Karpas-422 (cell line): Measurements from ENCODE around the gene PLXNB1. TPM values are rescaled to one million over a fixed set of nuclear protein-coding genes. Genes with fewer than 3 reads are reported as not detected.

ENCODE experiments used
- DNase-seq: peaks from one replicate; pipeline ENCODE4 v3.0.0-alpha.2; 2015
- H2AFZ ChIP-seq: fragments of 200-600 bp; sonication (generic); 2 replicates; pipeline ENCODE4 v1.6.1; 2014; ENCODE audit warnings: antibody characterized with exemption, low read length, mixed read lengths
- H3K27ac ChIP-seq: fragments of 200-600 bp; sonication (generic); 2 replicates; pipeline ENCODE4 v1.5.1; 2014; ENCODE audit warnings: mild to moderate bottlenecking, low read length, moderate library complexity
- H3K27me3 ChIP-seq: fragments of 200-600 bp; sonication (generic); 2 replicates; pipeline ENCODE4 v1.6.1; 2014; ENCODE audit warnings: low read length, mixed read lengths
- H3K36me3 ChIP-seq: fragments of 200-600 bp; sonication (generic); 2 replicates; pipeline ENCODE4 v1.6.1; 2014; ENCODE audit warnings: low read length, mixed read lengths; ENCODE audit not compliant: insufficient read depth
- H3K4me1 ChIP-seq: fragments of 200-600 bp; sonication (generic); 2 replicates; pipeline ENCODE4 v1.6.1; 2014; ENCODE audit warnings: mild to moderate bottlenecking, low read length, mixed read lengths
- H3K4me2 ChIP-seq: fragments of 200-600 bp; sonication (generic); 2 replicates; pipeline ENCODE4 v1.6.1; 2014; ENCODE audit warnings: low read length, low read depth, mild to moderate bottlenecking; ENCODE audit not compliant: poor library complexity, severe bottlenecking
- H3K4me3 ChIP-seq: fragments of 200-600 bp; sonication (generic); 2 replicates; pipeline ENCODE4 v1.5.1; 2014; ENCODE audit warnings: mild to moderate bottlenecking, antibody characterized with exemption, low read length, mixed read lengths
- H3K79me2 ChIP-seq: fragments of 200-600 bp; sonication (generic); 2 replicates; pipeline ENCODE4 v1.6.1; 2014; ENCODE audit warnings: mild to moderate bottlenecking, low read length, mixed read lengths
- H3K9ac ChIP-seq: fragments of 200-600 bp; sonication (generic); 2 replicates; pipeline ENCODE4 v1.6.0; 2014; ENCODE audit warnings: low read length
- H3K9me2 ChIP-seq: fragments of 200-600 bp; sonication (generic), shearing (Covaris generic); replicated peaks from 2 replicates; pipeline ENCODE4 v1.6.0; 2014; ENCODE audit warnings: mild to moderate bottlenecking, low read length, moderate library complexity; ENCODE audit not compliant: insufficient read depth
- H3K9me3 ChIP-seq: fragments of 300-700, 200-600 bp; sonication (generic); 2 replicates; pipeline ENCODE4 v1.6.1; 2014; ENCODE audit warnings: low read length, mixed read lengths
- H4K20me1 ChIP-seq: fragments of 200-600 bp; sonication (generic); 2 replicates; pipeline ENCODE4 v1.6.1; 2014; ENCODE audit warnings: mild to moderate bottlenecking, antibody characterized with exemption, low read length, low read depth; ENCODE audit not compliant: insufficient read depth
- total RNA-seq: library from RNA; depleted of rRNA; stranded (reverse); fragments of >200 nt; shearing (Covaris generic); gene quantifications from 2 replicates; pipeline ENCODE4 v1.2.3, GENCODE V29; 2014; ENCODE audit warnings: low replicate concordance

Gene PLXNB1
- total RNA-seq, 1 experiment from 2014 or later, result 34.0 TPM

DNA sequence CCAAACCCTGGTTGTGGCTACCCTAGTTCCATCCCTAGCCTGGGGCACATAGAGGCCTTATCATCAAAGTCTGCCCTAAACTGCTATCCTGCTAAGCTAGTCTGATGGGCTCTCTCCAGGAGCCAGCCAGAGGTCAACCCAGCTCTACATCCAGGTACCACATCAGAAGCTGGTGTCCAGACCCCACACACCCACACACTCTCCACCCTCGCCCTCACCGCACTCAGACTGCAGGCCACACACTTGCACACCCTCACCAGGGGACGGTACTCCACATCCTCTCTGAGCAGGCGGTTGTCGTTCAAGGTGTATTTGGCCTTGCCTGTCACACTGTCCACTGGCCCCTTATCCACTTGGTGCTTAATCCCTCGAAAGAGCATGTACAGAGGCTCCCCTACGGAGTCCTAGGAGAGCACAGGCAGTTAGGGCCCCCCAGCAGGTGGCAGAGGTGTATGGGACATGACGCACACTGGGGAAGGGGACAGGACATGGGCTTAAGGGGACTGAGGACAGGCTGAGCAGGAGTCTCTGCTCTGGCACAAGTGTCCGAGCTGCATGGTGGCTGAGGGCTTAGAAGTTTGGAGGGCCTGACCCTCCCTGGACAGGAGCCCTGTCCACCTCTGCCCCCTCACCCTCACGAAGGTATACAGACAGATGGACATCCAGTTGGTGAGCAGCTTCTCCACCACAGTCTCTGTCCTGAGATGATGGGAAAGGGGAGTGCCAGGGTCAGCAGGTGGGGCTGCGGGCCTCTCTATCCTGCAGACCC lies 18.1 kb downstream of the PLXNB1 start:
- Histone ChIP-seq H3K27ac (no peak overlapping the region), H2AFZ (no peak overlapping the region), H3K9me3 (no peaks in the 10 kb centered on the region), H3K4me2 (no peak overlapping the region), H3K4me3 (no peak overlapping the region), H3K9ac (no peak overlapping the region), H3K79me2 (no peaks in the 10 kb centered on the region), H3K36me3 (no peaks in the 10 kb centered on the region; the same call in 1 of the 2 replicates), H3K4me1 (no peaks in the 10 kb centered on the region), H4K20me1 (no peaks in the 10 kb centered on the region), H3K27me3 (no peaks in the 10 kb centered on the region), H3K9me2 (no peaks in the 10 kb centered on the region)
- DNase-seq, result no peak

DNA sequence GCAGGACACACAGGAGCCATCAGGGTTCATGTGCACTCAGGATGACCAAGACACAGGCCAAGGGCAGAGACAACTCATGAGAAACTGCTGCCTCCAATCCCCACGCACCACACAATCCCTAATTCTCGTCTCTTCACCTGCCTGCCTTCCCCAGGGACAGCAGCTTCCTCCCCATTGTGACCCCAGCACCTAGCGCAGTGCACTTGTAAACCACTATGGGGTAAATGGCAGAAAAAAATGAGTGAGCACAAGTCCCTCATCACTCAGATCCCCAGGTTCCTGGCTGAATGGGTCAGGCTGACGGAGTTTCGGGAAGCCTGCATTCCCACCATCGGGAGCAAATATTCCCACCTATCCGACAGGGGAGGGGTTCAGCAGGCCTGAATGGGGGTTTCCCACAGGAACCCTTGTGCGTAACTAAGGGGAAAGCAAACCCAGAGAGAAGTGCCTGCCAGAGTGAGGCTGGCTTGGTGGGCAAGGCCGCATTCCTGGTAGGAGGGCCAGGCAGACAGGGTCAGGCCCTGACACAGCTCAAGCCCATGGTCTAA lies 18.8 kb downstream of the PLXNB1 start:
- no peak overlapping the region for H3K4me2 ChIP-seq
- H3K27ac ChIP-seq, result no peak overlapping the region
- H3K4me1 ChIP-seq, result no peaks in the 10 kb centered on the region
- no peaks in the 10 kb centered on the region for H4K20me1 ChIP-seq
- no peaks in the 10 kb centered on the region for H3K9me3 ChIP-seq
- no peaks in the 10 kb centered on the region for H3K79me2 ChIP-seq
- H3K36me3 ChIP-seq, result no peaks in the 10 kb centered on the region; the same call in 1 of the 2 replicates
- H3K9me2 ChIP-seq, result no peaks in the 10 kb centered on the region
- no peak overlapping the region for H2AFZ ChIP-seq
- DNase-seq, result no peak
- no peaks in the 10 kb centered on the region for H3K27me3 ChIP-seq
- H3K9ac ChIP-seq, result no peak overlapping the region
- no peak overlapping the region for H3K4me3 ChIP-seq

DNA sequence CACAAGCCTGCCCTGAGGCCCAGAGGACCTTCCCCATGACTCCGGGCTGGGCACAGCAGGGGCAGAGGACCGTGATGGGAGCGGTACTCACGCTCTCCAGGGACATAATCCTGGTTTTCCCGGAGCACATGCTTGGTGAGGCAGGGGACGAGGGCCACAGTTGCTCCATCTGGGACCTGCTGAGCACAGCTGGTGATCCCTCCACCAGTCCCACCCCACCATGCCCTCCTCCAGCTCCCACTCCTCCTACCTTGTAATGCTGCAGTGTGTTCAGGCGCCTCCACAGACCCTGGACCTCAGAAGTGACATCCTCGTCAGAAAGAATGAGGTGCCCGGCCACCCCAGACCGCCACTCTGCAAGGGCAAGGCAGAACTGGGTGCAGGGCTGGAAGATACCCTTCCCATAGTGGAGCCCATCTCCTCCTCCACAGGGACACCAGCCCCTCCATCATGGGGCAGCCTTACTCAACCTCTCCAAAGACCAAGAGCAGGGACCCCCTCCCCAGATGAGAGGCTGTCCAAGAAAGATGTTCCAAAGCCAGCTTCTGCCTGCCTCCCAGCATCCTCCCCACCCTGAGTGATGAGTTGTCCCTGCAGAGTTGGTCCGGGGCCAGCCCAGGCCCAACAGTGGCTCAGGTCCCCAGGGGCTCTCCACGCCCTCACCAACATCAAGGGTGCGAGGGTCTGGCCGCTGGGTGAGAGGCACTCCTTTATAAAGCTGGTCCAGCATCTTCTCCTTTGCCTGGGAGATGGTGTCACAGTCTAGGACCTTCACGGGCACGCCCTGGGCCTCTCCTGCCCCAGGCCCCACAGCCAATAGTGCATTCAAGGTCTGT lies 19.5 kb downstream of the PLXNB1 start:
- H3K9ac ChIP-seq, result no peak overlapping the region
- H3K9me2 ChIP-seq, result no peaks in the 10 kb centered on the region
- H3K79me2 ChIP-seq, result no peaks in the 10 kb centered on the region
- no peaks in the 10 kb centered on the region for H4K20me1 ChIP-seq
- DNase-seq, result no peak
- H3K4me3 ChIP-seq, result no peak overlapping the region
- H3K27ac ChIP-seq, result no peak overlapping the region
- no peaks in the 10 kb centered on the region for H3K9me3 ChIP-seq
- no peak overlapping the region for H2AFZ ChIP-seq
- H3K4me2 ChIP-seq, result no peak overlapping the region
- H3K4me1 ChIP-seq, result no peaks in the 10 kb centered on the region
- H3K27me3 ChIP-seq, result no peaks in the 10 kb centered on the region
- no peaks in the 10 kb centered on the region; the same call in 1 of the 2 replicates for H3K36me3 ChIP-seq

DNA sequence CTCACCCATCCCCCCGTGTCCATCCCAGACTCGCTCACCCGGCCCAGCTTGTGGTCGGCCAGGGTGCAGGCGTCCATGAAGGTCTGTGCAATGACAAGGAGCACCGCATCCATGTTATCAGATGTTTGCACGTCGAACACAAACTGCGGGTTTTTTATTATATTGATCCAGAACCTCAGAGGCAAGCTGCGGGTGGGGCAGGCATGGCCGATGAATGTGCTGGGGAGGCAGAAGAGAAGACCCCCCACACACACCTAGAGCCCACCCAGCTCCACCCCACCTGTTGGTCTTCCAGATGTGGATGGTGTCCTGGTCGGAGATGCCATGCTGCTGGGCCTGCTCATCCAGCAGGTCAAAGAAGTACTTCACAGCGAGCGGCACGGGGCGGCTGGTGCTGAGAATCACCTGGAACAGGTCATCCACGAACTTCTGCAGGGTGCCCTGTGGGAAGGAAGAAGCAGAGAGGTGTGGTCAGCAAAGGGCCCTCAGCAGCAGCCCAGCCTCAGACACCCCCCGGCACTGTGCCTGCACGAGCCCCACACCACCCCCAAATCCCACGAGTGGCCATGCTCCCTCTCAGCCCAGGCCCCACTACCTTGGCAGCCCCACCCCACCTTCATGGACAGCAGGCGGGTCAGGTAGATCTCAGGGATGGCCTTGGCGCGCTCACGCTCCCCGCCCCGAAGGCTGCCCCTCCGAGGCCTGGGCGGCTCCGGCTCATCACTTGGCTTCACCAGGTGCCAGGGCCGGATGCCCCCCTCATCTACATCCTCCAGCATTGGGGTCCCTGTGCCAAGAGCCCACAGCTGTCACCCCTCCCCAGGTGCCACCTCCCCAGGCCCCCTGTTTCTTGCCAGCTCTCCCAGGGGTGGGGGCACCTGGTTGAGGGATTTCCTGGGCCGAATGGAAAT lies 20.3 kb downstream of the PLXNB1 start:
- no peaks in the 10 kb centered on the region for H4K20me1 ChIP-seq
- no peak overlapping the region for H2AFZ ChIP-seq
- H3K4me2 ChIP-seq, result no peak overlapping the region
- H3K9me3 ChIP-seq, result no peaks in the 10 kb centered on the region
- H3K4me3 ChIP-seq, result no peak overlapping the region
- no peak overlapping the region for H3K9ac ChIP-seq
- H3K27me3 ChIP-seq, result no peaks in the 10 kb centered on the region
- no peaks in the 10 kb centered on the region for H3K4me1 ChIP-seq
- H3K9me2 ChIP-seq, result no peaks in the 10 kb centered on the region
- no peak for DNase-seq
- H3K79me2 ChIP-seq, result no peaks in the 10 kb centered on the region
- H3K27ac ChIP-seq, result no peak overlapping the region
- H3K36me3 ChIP-seq, result no peaks in the 10 kb centered on the region

DNA sequence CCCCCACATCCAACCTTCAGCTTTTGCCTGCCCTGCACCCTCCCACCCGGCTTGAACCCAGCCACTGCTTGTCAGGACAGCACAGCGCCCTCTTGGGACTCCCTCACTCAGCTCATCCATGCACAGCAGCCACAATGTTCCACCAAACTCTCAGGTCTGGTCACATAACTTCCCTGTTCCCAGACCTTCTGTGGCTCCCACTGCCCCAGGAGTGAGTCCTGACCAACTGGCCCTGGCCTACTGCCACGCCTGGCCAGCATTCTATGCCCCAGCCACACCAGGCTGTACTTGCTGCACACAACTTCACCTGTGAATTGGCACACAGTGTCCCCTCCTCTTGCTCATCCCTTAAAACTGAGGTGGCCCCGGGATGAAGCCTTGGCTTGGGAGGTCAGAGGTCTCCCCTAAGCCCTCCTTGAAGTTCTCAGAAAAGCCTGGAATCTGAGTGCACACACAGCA lies 21.0 kb downstream of the PLXNB1 start:
- Histone ChIP-seq H3K27ac (no peak overlapping the region), H3K27me3 (no peaks in the 10 kb centered on the region), H4K20me1 (no peaks in the 10 kb centered on the region), H3K4me2 (no peak overlapping the region), H3K9me2 (no peaks in the 10 kb centered on the region), H3K4me1 (no peaks in the 10 kb centered on the region), H2AFZ (no peak overlapping the region), H3K9ac (no peak overlapping the region), H3K79me2 (no peaks in the 10 kb centered on the region), H3K36me3 (no peaks in the 10 kb centered on the region), H3K4me3 (no peak overlapping the region), H3K9me3 (no peaks in the 10 kb centered on the region)
- DNase-seq, result no peak

DNA sequence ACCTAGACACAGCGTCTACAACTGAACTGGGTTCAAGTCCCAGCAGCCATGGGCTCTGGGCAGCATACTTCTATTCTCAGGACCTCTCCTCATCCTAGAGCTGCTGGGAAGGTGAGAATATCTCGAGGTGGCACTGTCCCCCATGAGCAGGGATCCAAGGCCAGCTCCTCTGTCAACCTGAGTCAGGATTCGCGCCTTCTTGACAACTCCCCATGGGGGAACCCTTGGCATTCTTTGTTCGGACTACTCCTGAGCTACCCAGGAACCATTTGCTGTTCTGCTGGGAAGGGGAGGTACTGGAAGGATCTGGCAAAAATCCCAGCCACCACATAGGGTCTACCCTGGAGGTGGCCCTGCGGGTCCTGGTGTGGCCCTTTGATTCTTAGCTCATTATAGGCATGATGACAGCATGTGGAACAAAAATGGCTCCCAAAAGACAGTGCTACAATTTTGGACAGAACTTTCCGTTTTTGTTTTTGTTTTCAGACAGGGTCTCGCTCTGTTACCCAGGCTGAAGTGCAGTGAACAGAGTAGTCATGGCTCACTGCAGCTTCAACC lies 22.3 kb downstream of the PLXNB1 start:
- Histone ChIP-seq H3K36me3 (no peaks in the 10 kb centered on the region), H2AFZ (no peak overlapping the region), H3K27ac (no peak overlapping the region), H3K79me2 (no peaks in the 10 kb centered on the region), H3K27me3 (no peaks in the 10 kb centered on the region), H4K20me1 (no peaks in the 10 kb centered on the region), H3K4me3 (no peak overlapping the region), H3K9me2 (no peaks in the 10 kb centered on the region), H3K4me1 (no peaks in the 10 kb centered on the region), H3K4me2 (no peak overlapping the region), H3K9ac (no peak overlapping the region), H3K9me3 (no peaks in the 10 kb centered on the region)
- DNase-seq, result no peak

DNA sequence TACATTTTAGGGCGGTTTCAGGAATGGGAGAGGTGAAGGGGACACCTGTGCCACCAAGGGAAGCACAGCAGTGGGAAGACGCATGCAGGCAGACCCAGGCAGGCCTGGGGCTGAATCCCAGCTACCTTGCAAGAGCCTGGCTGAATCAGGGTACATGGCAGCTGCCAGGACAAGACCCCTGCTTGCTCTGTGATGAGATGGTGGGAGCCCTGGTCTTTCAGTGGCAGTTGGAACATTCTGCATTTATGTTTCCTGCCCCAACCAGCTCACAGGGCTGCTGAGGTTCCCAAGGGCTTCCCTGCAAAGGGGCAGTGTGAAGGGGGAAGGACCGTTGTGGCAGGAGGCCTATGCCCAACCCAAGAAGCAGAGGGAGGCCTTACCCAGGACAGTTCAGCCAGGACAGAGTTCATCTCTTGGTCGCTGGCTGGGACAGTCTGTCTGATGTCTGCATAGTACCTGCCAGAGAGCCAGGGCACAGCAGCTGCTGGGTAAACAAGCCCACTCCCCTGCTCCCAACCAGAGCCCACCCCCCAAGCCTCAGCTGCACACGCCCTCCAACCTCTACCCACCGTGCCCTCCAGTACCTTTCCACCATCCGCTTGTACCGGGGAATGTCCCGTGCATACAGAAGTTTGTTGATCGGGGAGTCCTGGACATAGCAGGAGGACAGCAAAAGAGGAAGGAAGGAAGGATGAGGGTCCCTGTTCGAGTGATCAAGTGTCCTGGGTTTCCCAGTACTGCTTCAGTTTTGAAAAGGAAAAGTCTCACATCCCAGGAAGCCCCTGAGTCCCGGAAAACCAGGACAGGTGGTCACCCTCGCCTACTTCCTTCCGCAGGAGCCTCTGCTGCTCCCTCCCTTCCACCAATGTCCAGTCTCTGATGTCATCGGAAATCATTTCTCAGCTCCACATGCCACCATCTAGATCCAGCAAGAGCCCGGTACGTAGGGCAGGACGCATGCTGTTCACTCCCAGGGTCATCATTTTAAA lies 23.1 kb downstream of the PLXNB1 start:
- H3K36me3 ChIP-seq, result no peaks in the 10 kb centered on the region
- H3K4me1 ChIP-seq, result no peaks in the 10 kb centered on the region
- no peaks in the 10 kb centered on the region for H3K9me2 ChIP-seq
- H3K27me3 ChIP-seq, result no peaks in the 10 kb centered on the region
- H3K9me3 ChIP-seq, result no peaks in the 10 kb centered on the region
- H3K4me3 ChIP-seq, result no peak overlapping the region
- no peaks in the 10 kb centered on the region for H4K20me1 ChIP-seq
- H3K27ac ChIP-seq, result no peak overlapping the region
- H3K4me2 ChIP-seq, result no peak overlapping the region
- H3K9ac ChIP-seq, result no peak overlapping the region
- no peak overlapping the region for H2AFZ ChIP-seq
- no peak for DNase-seq
- no peaks in the 10 kb centered on the region for H3K79me2 ChIP-seq
